ENCODE measurements around the gene TST. TPM values are rescaled to one million over a fixed set of nuclear protein-coding genes. Genes with fewer than 3 reads are reported as not detected.

TST gene
- total and polyA plus RNA-seq, 9 of the 15 experiments (the other 6 are each of a cell fraction or from before 2014, with no cell fraction given) = 1.4 to 26.9 (median 12.4) TPM

DNA sequence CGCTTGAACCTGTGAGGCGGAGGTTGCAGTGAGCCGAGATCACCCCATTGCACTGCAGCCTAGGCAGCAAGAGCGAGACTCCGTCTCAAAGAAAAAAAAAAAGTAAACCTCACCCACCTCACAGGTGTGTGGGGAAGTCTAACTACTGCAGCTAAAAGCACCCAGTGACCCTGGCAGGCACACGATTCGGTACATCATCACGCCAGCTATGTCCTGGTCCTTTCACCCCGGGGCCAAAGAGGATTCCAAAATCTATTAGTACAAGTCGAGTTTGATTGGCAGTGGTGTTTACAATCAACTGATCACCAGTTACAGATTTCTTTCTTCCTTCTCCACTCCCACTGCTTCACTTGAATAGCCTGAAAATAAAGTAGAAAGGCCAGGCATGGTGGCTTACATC, 6.3 kb downstream of the TST start:
- no peak overlapping the region for H3K27ac ChIP-seq (ENCODE audit: extremely low read depth, low read depth, low read length)
- H3K4me3 ChIP-seq = no peak overlapping the region
- H3K9ac ChIP-seq (ENCODE audit: insufficient read depth in 1 of 2, low read depth in 2 of 2, low read length in 2 of 2) = no peak overlapping the region; a peak in 1 of 4 replicates
- POLR2A ChIA-PET = interaction anchor here (1.3 kb wide), 1 partner anchor 10 kb away, joined by 3 read pairs; no protein-coding TSS in a partner anchor
- intact Hi-C loops (cut with micrococcal nuclease) (no loop called here), in situ Hi-C loops (cut with MboI) (no loop called here)
- CTCF ChIA-PET (ENCODE audit: low intra/inter-chr PET ratio) = no interaction called here
- H3K9me1 ChIP-seq (ENCODE audit: control insufficient read depth, insufficient read depth, low read length) = peaks cover 2% of the 10 kb centered on the region
- H4K20me1 ChIP-seq (replicated peaks; ENCODE audit: control insufficient read depth, insufficient read depth, low read length) = peaks cover 6% of the 10 kb centered on the region
- H3K27me3 ChIP-seq (ENCODE audit: control insufficient read depth in 2 of 2, insufficient read depth in 2 of 2, low read length in 2 of 2) = no peaks in the 10 kb centered on the region
- TF ChIP-seq, protein P1, sequence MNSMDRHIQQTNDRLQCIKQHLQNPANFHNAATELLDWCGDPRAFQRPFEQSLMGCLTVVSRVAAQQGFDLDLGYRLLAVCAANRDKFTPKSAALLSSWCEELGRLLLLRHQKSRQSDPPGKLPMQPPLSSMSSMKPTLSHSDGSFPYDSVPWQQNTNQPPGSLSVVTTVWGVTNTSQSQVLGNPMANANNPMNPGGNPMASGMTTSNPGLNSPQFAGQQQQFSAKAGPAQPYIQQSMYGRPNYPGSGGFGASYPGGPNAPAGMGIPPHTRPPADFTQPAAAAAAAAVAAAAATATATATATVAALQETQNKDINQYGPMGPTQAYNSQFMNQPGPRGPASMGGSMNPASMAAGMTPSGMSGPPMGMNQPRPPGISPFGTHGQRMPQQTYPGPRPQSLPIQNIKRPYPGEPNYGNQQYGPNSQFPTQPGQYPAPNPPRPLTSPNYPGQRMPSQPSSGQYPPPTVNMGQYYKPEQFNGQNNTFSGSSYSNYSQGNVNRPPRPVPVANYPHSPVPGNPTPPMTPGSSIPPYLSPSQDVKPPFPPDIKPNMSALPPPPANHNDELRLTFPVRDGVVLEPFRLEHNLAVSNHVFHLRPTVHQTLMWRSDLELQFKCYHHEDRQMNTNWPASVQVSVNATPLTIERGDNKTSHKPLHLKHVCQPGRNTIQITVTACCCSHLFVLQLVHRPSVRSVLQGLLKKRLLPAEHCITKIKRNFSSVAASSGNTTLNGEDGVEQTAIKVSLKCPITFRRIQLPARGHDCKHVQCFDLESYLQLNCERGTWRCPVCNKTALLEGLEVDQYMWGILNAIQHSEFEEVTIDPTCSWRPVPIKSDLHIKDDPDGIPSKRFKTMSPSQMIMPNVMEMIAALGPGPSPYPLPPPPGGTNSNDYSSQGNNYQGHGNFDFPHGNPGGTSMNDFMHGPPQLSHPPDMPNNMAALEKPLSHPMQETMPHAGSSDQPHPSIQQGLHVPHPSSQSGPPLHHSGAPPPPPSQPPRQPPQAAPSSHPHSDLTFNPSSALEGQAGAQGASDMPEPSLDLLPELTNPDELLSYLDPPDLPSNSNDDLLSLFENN (IDR thresholded peaks at IDR 0.05; ENCODE audit: low read depth in 2 of 2, low read length in 2 of 2) = no peak
- TF ChIP-seq, protein P2, sequence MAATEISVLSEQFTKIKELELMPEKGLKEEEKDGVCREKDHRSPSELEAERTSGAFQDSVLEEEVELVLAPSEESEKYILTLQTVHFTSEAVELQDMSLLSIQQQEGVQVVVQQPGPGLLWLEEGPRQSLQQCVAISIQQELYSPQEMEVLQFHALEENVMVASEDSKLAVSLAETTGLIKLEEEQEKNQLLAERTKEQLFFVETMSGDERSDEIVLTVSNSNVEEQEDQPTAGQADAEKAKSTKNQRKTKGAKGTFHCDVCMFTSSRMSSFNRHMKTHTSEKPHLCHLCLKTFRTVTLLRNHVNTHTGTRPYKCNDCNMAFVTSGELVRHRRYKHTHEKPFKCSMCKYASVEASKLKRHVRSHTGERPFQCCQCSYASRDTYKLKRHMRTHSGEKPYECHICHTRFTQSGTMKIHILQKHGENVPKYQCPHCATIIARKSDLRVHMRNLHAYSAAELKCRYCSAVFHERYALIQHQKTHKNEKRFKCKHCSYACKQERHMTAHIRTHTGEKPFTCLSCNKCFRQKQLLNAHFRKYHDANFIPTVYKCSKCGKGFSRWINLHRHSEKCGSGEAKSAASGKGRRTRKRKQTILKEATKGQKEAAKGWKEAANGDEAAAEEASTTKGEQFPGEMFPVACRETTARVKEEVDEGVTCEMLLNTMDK (IDR thresholded peaks at IDR 0.05; ENCODE audit: borderline replicate concordance, insufficient read depth, low read depth, low read length, poor library complexity, severe bottlenecking) = no peak
- TF ChIP-seq ZNF263 (CRISPR knock-in tag; IDR thresholded peaks at IDR 0.05; ENCODE audit: borderline replicate concordance) = no peak
- TF ChIP-seq TARDBP (IDR thresholded peaks at IDR 0.05) = no peak
- H3K36me3 ChIP-seq (ENCODE audit: control insufficient read depth, insufficient read depth, low read length) = peaks cover 18% of the 10 kb centered on the region; the same call in 2 of the 3 replicates
- no peak overlapping the region for H3K4me2 ChIP-seq (ENCODE audit: insufficient read depth, low read length)
- peaks cover 30 to 33% of the 10 kb centered on the region in 2 experiments; a peak in 4 of 5 replicates for H3K4me1 ChIP-seq (replicated peaks in 1 of 2; ENCODE audit: control insufficient read depth in 2 of 2, insufficient read depth in 2 of 2, low read length in 2 of 2)
- no peak for FAIRE-seq
- ATAC-seq = no peak
- WGBS (ENCODE audit: insufficient coverage, low coverage, missing lambda C conversion rate) = 55% methylated on average over 7 of the region's 10 CpGs
- H3K9me3 ChIP-seq (replicated peaks; ENCODE audit: control insufficient read depth, insufficient read depth, low read depth, low read length) = no peaks in the 10 kb centered on the region
- DNase-seq (ENCODE audit: extremely low read depth in 1 of 4, low spot score in 3 of 4) = no peak
- BruUV-seq (replicated peaks) = no TSS peak
- H3K79me2 ChIP-seq (ENCODE audit: control insufficient read depth, insufficient read depth, low read length) = peaks cover 8% of the 10 kb centered on the region; the same call in 2 of the 3 replicates
- H2AFZ ChIP-seq (ENCODE audit: low read depth, low read length) = no peak overlapping the region

All from K562 (cell line).